H1 (cell line): ENCODE data around the gene GRID1. TPM values are rescaled to one million over a fixed set of nuclear protein-coding genes. Genes with fewer than 3 reads are reported as not detected.

ENCODE experiments used
- ASH2L ChIP-seq: fragments of 200-600, 300-600 bp; sonication (generic); IDR thresholded peaks from one replicate; pipeline ENCODE4 v1.7.1; 2017; ENCODE audit warnings: low read length
- CTBP2 ChIP-seq: IDR thresholded peaks from 2 replicates; pipeline ENCODE4 v1.7.0; 2011; ENCODE audit warnings: borderline replicate concordance, mild to moderate bottlenecking, moderate library complexity, mixed read lengths, low read length; ENCODE audit not compliant: insufficient read depth, insufficient read length
- CTCF ChIP-seq, 3 experiments: IDR thresholded peaks; 1 replicate in 2 of 3; 2 replicates in 1 of 3; pipeline versions ENCODE4 v1.5.1 to v1.6.1; 2011; ENCODE audit warnings: low read length in 3 of 3, mild to moderate bottlenecking in 3 of 3, inconsistent platforms in 2 of 3, low read depth in 1 of 3, moderate library complexity in 1 of 3; ENCODE audit not compliant: insufficient read depth in 1 of 3; ENCODE audit errors: control extremely low read depth in 1 of 3
- HDAC2 ChIP-seq, 2 experiments: fragments of 300-600 bp in 1 of 2; sonication (generic) in 1 of 2; IDR thresholded peaks; 2 replicates each; pipeline ENCODE4 v1.6.1; 2011 to 2012; ENCODE audit warnings: low read depth in 2 of 2, low read length in 2 of 2, mild to moderate bottlenecking in 2 of 2, moderate library complexity in 2 of 2, borderline replicate concordance in 1 of 2, inconsistent platforms in 1 of 2
- KDM1A ChIP-seq: fragments of 200-600, 300-600 bp; sonication (generic); IDR thresholded peaks from 2 replicates; pipeline ENCODE4 v1.7.1; 2016; ENCODE audit warnings: mild to moderate bottlenecking, low read length, borderline replicate concordance
- KDM4A ChIP-seq: IDR thresholded peaks from one replicate; pipeline ENCODE4 v1.7.1; 2012; ENCODE audit warnings: low read depth, mild to moderate bottlenecking, moderate library complexity, low read length, inconsistent platforms; ENCODE audit not compliant: severe bottlenecking
- POLR2AphosphoS5 ChIP-seq: IDR thresholded peaks from 2 replicates; pipeline ENCODE4 v1.6.1; 2011; ENCODE audit warnings: low read depth, low read length
- SIN3A ChIP-seq, 2 experiments: IDR thresholded peaks in 1 of 2; conservative IDR thresholded peaks in 1 of 2; 2 replicates each; pipeline ENCODE4 v1.6.1; 2011 to 2012; ENCODE audit warnings: low read length in 2 of 2, improper control_type of control experiment in 1 of 2, low read depth in 1 of 2, mild to moderate bottlenecking in 1 of 2
- SP4 ChIP-seq: IDR thresholded peaks from 2 replicates; pipeline ENCODE4 v1.6.1; 2012; ENCODE audit warnings: low read length, inconsistent platforms
- TAF7 ChIP-seq: optimal IDR thresholded peaks from 2 replicates; pipeline ENCODE3; 2011; ENCODE audit warnings: low read depth, mild to moderate bottlenecking, inconsistent platforms, low read length, moderate library complexity, borderline replicate concordance
- TEAD4 ChIP-seq: IDR thresholded peaks from 2 replicates; pipeline ENCODE4 v1.6.1; 2012; ENCODE audit warnings: low read depth, low read length, inconsistent platforms, mixed read lengths
- polyA plus RNA-seq, 7 experiments: library from polyadenylated mRNA; depleted of rRNA in 3 of 7; stranded (reverse) in 5 of 7; unstranded in 2 of 7; fragments of >200 nt in 5 of 7; fragments of 200-250 nt in 2 of 7; gene quantifications; 1 replicate in 5 of 7; 2 replicates in 1 of 7; 4 replicates in 1 of 7; pipeline versions ENCODE4 v1.2.1 to v1.2.3, GENCODE V29; 2011 to 2013; ENCODE audit warnings: missing spikeins in 2 of 7, mixed read lengths in 2 of 7
- total RNA-seq: library from RNA; stranded (reverse); fragmentation: NEBNext Ultra II Directional; extraction: Animal tissue kit (Norgen Biotek cat#: 25700); gene quantifications from 2 replicates; pipeline ENCODE4 v1.2.1, GENCODE V29; 2021
- TF ChIP-seq, protein P1 (sequence below): IDR thresholded peaks from 2 replicates; pipeline ENCODE4 v1.6.1; 2012; ENCODE audit warnings: low read length, inconsistent platforms

Gene GRID1
- total and polyA plus RNA-seq, 2 of the 8 experiments (the other 6 are each of a cell fraction or from before 2014, with no cell fraction given): 0.22 to 0.30 TPM

DNA sequence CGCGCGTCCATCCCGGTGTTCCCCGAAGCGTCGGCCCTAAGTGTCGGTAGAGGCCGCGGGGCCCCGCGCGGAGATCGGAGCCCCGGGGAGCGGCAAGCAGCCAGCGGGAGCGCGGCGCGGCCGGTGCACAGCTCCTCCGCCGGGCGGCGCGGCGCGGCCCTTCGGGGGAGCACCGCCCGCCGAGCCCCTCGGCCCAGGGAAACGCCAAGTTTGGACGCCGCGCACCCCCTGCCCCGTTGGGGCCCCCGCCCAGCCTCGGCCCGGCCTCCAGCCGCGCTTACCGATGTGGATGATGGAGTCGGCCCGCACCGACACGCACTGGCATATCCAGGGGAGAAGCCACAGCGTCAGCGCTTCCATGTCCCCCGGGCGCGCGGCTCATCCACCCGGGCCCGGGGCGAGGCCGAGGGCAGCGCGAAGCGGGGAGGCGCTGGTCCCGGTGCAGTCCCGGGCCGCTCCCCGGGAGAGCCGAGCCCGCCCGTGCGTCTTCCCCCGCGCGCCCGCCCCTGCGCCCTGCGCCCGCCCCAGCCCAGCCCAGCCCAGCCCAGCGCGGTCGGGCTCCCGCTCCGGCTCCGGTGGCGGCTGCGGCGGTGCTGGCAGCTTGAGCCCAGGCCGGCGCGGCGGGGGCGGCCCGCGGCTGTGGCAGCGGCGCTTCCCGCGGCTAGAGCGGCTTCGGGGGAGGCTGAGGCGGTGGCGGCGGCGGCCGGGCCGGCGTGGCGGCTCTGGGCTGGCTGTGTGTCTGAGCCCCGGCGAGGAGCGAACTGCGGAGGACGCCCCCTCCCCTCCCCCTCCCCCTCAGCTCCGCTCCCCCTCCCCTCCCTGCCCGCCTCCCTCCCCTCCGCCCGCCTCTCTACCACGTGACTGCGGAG lies at the start of gene GRID1 (continued):
- TF ChIP-seq TEAD4 (no peak), KDM4A (peak; percentile 24), KDM1A (no peak), POLR2AphosphoS5 (no peak), SIN3A (conservative IDR thresholded peaks at IDR 0.05 in 1 of 2, IDR thresholded peaks at IDR 0.05 in 1 of 2; ENCODE audit: low read depth in 1 of 2, low read length in 2 of 2) (no peak), TAF7 (no peak), SP4 (no peak), CTCF (IDR thresholded peaks at IDR 0.05; ENCODE audit: control extremely low read depth in 1 of 3, insufficient read depth in 1 of 3, low read depth in 1 of 3, low read length in 3 of 3) (no peak), HDAC2 (IDR thresholded peaks at IDR 0.05; ENCODE audit: borderline replicate concordance in 1 of 2, low read depth in 2 of 2, low read length in 2 of 2) (no peak), CTBP2 (no peak), ASH2L (no peak)
- TF ChIP-seq, protein P1, sequence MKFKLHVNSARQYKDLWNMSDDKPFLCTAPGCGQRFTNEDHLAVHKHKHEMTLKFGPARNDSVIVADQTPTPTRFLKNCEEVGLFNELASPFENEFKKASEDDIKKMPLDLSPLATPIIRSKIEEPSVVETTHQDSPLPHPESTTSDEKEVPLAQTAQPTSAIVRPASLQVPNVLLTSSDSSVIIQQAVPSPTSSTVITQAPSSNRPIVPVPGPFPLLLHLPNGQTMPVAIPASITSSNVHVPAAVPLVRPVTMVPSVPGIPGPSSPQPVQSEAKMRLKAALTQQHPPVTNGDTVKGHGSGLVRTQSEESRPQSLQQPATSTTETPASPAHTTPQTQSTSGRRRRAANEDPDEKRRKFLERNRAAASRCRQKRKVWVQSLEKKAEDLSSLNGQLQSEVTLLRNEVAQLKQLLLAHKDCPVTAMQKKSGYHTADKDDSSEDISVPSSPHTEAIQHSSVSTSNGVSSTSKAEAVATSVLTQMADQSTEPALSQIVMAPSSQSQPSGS: no peak
